ENCODE data around the gene SLC1A7.

SLC1A7 gene

DNA sequence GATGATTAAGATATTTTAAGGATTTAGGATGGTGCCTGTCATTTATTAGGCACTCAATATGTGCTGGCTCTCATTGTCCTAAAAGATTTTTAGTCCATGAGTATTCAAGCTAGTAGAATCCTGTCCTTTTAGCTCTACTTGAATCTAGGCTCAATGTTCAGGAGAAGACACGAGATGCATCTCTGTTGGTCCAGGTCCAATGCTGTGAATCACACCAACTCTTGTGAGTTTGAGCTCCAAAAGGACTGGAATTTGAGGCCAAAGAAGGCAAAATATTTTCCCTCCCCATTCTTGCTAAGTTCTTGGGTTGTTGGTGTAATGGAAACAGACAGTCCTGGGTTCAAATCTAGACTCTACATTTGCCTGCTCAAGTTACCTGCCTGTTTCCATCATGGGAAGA is 81.9 kb downstream of the SLC1A7 start:
- DNase-seq = no peak

DNA sequence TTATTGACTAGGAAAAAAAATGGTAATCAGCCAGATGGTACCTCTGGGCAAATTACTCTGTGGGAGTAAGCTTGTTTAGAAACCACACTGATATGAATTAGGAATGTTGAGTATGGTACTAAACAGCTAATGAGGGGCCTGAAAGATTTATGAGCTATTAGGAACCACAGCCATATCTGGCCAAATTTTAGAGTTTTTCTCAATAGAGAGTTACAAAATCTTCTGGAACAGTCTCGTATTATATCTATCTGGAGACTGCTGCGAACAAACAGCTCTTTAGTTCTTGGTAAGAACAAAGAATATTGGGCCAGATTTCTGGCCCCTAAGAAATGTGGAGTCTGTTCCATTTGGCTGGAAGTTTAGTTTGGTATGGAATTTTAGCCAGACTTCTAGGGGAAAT is 85.3 kb downstream of the SLC1A7 start:
- no peak for DNase-seq

DNA sequence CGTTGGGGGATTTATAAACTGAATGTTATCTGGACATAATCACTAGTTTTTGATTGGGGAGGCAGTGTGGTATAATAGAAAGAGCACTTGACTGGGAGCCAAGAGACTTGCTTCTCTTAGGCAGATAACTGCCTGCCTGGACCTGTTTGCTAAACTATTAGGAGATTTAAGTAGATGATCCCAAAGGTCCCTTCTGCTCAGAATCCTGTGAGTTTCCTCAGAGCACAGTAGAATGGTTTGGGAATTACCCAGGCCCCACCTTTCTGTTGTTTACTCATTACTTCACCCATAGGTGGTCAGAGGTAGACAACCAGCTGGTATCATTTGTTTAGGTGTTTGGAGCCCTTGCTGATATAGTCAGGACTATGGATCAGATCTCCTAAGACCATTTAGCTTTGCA is 90.8 kb downstream of the SLC1A7 start:
- DNase-seq = no peak

GRCh38 chr1:53050310-53050709 is 92.1 kb downstream of the SLC1A7 start:
- DNase-seq = no peak

- no peak for DNase-seq
Observed at GRCh38 chr1:53049574-53049967, 92.9 kb downstream of the SLC1A7 start.

DNA sequence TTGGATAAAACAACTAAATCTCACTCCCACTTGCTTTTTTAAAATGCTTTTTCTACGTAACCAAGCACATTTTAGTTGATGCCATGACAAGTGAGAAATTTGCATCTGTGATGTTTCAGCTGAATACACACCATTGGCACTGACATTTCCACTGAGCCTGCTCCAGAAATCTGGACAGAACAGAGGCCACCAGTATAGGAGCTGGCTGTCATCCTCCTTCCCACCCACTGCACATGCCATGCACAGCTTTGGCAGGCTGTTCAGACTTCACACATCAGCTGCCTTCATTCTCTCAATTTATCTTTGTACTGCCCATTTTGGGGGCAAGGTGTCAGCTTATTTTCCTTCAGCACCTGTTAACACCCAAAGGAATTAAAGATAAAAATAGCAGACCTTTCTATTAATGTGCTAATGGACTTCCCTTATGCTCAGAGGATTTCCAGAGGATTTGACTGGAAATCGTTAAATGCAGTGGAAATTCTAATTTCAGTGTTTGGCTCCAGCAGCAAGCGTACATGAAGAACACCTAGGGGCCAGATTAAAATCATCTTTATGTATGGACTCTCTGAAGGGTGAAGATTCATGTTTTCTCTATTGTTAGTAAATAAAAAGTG is 93.4 kb downstream of the SLC1A7 start:
- no peak for DNase-seq

GRCh38 chr1:53047737-53048736 is 94.4 kb downstream of the SLC1A7 start:
- no peak for DNase-seq

DNA sequence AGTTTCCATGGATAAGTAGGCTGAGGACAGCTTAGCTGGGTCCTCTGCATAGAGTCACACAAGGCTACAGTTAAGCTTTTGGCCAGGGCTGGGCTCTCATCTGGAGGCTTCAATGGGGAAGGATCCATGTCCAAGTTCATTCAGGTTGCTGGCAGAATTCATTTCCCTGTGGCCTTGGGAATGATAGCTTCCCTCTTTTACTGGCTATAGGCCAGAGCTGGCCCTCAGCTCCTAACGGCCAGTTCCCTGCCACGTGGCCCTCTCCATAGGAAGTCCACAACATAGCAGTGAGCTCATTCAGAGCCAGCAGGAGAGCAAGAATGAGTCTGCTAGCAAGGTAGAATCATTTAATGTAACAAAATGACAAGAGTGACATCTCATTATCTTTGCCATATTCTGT is 95.5 kb downstream of the SLC1A7 start:
- DNase-seq = no peak

- DNase-seq = no peak
Observed at GRCh38 chr1:53044926-53045325, 97.5 kb downstream of the SLC1A7 start.

DNA sequence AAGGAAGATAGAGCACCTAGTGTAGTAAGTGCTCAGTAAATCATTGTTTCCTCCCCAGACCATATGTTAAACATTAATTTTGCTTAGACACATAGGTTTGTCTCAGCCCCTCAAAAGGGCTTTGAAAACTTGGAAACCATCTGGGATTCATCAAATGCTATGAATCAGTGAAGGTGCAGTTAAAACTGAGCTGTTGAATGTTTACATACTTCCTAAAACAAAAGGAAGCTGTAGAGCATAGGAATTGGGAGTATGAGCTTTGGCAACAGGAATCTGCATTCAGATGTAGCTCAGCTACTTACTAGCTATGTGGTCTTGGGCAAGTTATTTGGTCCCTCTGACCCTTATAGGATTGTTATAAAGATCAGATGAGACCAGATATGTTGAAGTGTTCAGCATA is 99.2 kb downstream of the SLC1A7 start:
- DNase-seq = no peak

DNA sequence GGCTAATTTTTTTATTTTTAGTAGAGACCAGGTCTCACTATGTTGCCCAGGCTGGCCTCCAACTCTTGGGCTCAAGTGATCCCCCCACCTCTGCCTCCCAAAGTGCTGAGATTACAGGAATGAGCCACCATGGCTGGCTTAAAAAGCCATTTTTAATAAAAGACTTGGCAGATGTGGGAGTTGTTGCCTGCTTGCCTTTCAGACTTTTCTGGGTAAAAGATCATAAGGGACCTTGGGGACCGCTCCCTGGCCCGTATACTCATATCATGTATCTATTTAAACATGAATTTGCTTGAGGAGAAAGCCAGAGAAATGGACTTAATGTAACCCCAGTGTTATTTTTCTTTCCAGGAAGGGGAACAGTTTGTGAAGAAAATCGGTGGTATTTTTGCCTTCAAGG is 103.9 kb downstream of the SLC1A7 start:
- no peak for DNase-seq

All from CD4-positive, alpha-beta T cell treated with Interleukin-15 for 1 hour (primary cell).